Prostate gland (tissue), 2 donors: ENCODE measurements around the gene TMEM131.

Experiments
- POLR2A ChIP-seq: fragments of 450-650 bp; IDR thresholded peaks from one replicate; pipeline ENCODE4 v1.6.1; 2016; ENCODE audit warnings: antibody characterized with exemption, mild to moderate bottlenecking
- POLR2AphosphoS5 ChIP-seq: sonication (generic); formaldehyde crosslinking; IDR thresholded peaks from one replicate; pipeline ENCODE4 v1.6.1; 2017; ENCODE audit warnings: antibody characterized with exemption
- TF ChIP-seq, protein P1 (sequence below), 4 experiments: fragments of 200-600 bp in 2 of 4; fragments of 450-650 bp in 2 of 4; sonication (generic) in 2 of 4; IDR thresholded peaks; 1 replicate in 3 of 4; 2 replicates in 1 of 4; pipeline ENCODE4 v1.5.1; 2016 to 2019; ENCODE audit warnings: antibody characterized with exemption in 4 of 4, mild to moderate bottlenecking in 2 of 4, moderate library complexity in 2 of 4

DNA sequence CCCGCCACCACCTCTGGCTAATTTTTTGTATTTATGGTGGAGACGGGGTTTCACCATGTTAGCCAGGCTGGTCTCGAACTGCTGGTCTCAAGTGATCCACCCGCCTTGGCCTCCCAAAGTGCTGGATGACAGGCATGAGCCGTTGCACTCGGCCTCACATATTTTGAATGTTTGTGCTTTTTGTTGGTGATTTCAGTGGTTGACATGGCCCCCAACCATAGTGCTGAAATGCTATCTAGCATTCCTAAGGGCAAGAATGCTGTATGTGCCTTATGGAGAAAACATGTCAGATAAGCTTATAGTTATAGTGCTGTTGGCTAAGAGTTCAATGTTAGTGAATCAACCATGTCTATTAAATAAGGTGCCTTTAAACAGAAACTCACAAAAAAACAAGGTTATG is 273.5 kb downstream of the TMEM131 start:
- TF ChIP-seq, protein P1, sequence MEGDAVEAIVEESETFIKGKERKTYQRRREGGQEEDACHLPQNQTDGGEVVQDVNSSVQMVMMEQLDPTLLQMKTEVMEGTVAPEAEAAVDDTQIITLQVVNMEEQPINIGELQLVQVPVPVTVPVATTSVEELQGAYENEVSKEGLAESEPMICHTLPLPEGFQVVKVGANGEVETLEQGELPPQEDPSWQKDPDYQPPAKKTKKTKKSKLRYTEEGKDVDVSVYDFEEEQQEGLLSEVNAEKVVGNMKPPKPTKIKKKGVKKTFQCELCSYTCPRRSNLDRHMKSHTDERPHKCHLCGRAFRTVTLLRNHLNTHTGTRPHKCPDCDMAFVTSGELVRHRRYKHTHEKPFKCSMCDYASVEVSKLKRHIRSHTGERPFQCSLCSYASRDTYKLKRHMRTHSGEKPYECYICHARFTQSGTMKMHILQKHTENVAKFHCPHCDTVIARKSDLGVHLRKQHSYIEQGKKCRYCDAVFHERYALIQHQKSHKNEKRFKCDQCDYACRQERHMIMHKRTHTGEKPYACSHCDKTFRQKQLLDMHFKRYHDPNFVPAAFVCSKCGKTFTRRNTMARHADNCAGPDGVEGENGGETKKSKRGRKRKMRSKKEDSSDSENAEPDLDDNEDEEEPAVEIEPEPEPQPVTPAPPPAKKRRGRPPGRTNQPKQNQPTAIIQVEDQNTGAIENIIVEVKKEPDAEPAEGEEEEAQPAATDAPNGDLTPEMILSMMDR (IDR thresholded peaks at IDR 0.05), result no peak
- TF ChIP-seq POLR2A (no peak), POLR2AphosphoS5 (no peak)
